ENCODE data around the gene SCGB3A2.
"Not testable (repeated sequence)": the region's sequence is repeated elsewhere in the genome, so short reads cannot be mapped to it uniquely, and the experiment has no call there.

The SCGB3A2 gene

GRCh38 chr5:147860641-147861025 lies 17.9 kb upstream of the SCGB3A2 start:
- in situ Hi-C loops (cut with MboI; ENCODE audit: low sequenced_read_pairs), result no loop called here

DNA sequence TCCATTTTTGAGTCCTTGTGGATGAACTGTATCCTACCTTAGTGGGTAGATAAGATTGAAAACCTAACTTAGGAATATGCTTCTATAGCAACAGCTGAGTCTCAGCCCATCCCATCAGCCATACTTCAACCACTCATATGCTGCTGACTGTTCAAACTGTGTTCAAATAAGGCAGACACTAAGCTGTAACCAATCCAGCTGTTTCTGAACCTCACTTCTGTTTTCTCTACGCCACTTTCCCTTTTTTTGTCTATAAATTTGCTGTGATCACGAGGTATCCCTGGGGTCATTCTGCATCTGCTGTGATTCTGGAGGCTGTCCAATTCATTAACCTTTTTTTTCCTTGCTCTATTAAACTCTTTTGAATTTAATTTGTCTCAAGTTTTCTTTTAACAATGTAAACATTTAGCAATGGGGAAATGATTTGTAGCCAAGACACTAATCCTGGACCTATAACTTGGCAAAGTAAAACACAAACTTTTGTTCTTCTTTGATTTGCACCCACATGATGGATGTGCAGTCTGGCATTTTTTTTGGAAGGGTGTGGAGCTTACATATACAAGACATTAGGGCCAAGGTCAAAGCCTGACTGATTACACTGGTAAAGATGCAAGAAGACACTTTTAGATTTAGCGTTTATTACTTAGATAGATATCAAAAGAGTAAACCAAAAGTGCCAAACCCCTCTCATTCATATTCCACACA lies 14.9 kb upstream of the SCGB3A2 start:
- in situ Hi-C loops (cut with MboI; ENCODE audit: low sequenced_read_pairs), result no loop called here

DNA sequence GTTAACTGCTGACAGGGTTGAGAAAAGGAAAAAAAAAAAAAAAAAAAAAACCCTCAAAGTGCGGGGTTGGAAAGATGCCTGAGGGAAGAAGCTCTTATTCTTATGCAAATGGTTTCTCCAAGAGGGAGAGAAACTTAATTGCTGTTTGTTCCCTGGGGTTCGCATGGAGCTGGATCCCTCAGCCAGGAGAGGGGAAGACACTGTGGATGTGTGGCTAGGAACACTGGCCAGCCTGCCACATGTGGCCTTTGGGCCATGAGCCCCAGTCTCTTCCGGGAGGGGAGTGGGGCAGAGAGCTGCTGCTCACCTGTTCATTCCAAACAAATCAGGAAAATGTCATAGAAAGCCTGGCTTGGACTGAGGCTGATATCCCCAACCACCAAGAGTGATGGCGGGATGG lies 9.4 kb upstream of the SCGB3A2 start:
- in situ Hi-C loops (cut with MboI; ENCODE audit: low sequenced_read_pairs), result no loop called here

- in situ Hi-C loops (cut with MboI; ENCODE audit: low sequenced_read_pairs), result not testable (repeated sequence)
Measured at GRCh38 chr5:147869892-147870291, 8.6 kb upstream of the SCGB3A2 start.

GRCh38 chr5:147871980-147872549 lies 6.4 kb upstream of the SCGB3A2 start:
- in situ Hi-C loops (cut with MboI; ENCODE audit: low sequenced_read_pairs), result not testable (repeated sequence)

GRCh38 chr5:147872744-147873435 lies 5.6 kb upstream of the SCGB3A2 start:
- in situ Hi-C loops (cut with MboI; ENCODE audit: low sequenced_read_pairs), result not testable (repeated sequence)

- in situ Hi-C loops (cut with MboI; ENCODE audit: low sequenced_read_pairs), result not testable (repeated sequence)
Measured at GRCh38 chr5:147874118-147874875, 4.2 kb upstream of the SCGB3A2 start.

DNA sequence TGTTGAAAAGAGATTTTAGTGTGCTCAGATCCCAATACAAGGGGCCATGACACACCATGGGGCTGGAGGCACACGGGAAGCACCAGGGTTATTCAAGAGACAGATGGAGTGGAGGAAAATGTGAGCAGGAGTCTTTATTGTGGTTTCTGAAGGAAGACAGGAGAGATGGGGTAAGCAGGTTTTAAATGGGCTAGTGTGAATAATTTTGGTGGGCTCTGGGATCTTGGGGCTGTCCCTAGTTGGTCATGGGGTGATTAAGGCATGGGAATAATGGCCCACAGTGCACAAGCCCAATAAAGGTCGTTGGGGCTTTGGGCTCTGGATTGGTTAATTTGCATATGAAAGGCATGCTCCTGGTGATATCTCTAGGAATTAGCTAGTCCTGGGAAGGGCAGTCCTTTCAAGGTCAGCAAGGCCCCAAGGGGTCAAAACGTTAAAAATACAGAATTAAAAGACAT lies 3.6 kb upstream of the SCGB3A2 start:
- in situ Hi-C loops (cut with MboI; ENCODE audit: low sequenced_read_pairs), result no loop called here

- in situ Hi-C loops (cut with MboI; ENCODE audit: low sequenced_read_pairs), result no loop called here
Measured at GRCh38 chr5:147876141-147876540, 2.4 kb upstream of the SCGB3A2 start.

DNA sequence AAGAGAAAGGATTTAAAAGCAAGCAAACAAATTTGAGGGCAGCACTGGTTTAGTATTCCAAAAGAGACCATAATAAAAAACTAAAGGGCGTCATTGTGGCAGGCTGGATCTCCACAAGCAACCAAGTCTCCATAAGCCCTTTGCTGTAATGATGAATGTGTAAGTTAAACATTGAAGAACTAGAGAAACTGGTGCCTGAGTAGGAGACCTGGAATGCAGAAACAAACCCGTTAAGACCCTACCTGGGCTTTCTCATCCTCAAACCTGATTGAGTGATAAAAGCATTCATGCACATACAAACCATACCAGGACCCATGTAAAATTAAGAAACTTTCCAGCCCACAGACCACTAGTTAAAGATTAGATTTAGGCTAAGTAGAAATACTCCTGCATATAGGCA lies 1.9 kb upstream of the SCGB3A2 start:
- in situ Hi-C loops (cut with MboI; ENCODE audit: low sequenced_read_pairs), result no loop called here

DNA sequence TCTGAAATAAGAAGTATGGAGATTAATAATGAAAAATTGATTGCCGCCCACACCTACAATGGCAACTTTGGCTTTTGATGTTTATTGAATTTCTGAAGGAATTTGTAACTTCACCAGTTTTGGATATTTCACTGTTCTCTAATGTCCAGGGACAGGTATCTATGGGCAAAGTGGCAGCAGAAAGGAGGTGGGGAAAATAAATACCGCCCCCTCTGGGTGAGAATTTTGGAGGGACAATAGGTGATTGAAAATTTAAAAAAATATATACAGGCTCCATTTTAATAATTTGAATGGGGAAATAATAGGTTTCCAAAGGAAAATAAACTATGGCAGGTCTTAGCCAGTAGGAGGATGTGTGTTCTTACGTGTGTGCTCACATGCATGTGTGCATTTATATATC lies 1.3 kb downstream of the SCGB3A2 start:
- in situ Hi-C loops (cut with MboI; ENCODE audit: low sequenced_read_pairs), result no loop called here

- in situ Hi-C loops (cut with MboI; ENCODE audit: low sequenced_read_pairs), result no loop called here
Measured at GRCh38 chr5:147880487-147880886, 2.0 kb downstream of the SCGB3A2 start.

DNA sequence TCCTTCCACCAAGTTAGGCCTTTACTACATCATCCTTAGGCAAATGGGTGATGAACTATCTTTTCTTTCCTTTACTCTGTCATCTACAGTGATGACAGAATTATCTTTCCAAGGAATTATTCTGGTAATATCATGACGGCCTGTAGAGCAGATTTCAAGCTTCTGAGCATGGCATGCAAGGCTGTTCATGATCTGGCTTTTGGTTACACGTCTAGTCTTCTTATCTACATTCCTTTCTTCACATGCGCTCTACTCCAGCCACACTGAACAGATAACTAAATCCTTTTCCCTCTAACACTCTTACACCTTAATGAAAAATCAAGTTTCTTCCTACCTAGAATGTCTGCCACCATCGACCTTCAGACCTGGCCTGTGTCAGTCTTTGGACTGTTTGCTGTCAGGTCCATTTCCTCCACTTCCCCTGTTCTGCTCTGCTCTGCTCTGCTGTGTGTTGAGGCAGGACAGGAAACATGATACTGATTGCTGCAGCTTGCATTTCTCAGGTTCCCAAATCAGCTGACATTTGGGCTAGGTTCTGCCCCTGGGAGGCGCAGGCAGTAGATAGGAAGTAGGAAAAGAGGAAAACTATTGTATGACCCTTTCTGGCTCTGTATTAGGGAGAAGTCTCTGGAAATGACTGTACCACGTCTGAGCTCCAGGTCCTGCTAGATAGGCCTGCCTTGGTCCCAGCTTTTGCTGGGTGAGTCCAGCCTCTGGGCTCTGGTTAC lies 4.2 kb downstream of the SCGB3A2 start:
- in situ Hi-C loops (cut with MboI; ENCODE audit: low sequenced_read_pairs), result no loop called here

GRCh38 chr5:147887026-147887627 lies 8.6 kb downstream of the SCGB3A2 start:
- in situ Hi-C loops (cut with MboI; ENCODE audit: low sequenced_read_pairs), result no loop called here

DNA sequence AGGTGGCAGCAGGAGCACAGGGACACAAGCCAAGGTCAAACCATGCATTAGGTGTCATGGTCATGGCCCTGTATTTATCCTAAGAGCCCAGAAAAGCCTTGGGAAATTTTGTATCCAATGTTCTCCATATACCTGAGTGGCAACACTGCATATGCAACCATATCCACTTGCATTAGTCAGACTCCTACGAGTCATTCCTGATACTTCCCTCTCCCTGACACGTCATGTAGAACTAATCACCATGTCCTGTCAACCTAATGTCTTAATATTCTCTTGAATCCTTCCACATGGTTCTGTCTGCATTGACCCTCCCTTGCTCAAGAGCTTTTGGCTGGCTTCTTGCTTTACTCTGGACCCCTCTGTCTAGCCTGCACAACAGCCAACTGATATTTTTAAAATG lies 9.4 kb downstream of the SCGB3A2 start:
- in situ Hi-C loops (cut with MboI; ENCODE audit: low sequenced_read_pairs), result no loop called here

DNA sequence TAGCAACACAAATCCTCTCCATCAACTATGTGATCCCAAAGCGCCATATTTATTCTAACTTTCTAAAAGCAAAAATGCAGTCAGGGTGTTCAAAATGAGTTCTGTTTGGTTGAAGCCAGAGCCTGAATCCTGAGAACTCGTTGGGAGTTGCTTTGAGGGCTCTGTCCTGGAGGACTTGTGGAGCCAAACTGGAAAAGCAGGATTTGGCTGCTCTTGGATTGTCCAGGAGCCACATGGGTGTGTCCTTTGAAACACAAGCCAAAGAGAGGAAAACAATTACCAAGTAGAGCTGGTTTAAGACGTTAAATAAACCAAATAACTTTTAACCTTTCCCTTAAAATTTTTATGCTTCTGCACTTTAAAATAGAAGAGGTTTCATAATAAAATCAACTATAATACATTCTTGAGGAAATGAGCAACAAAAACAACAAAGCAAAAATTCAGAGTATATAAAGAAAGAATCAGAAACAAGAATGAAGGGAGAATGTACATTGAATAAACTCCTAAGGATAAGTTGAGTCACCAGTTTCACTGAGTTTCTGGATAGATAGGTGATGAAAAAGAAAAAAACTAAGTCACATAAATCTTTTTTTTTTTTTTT lies 14.3 kb downstream of the SCGB3A2 start:
- in situ Hi-C loops (cut with MboI; ENCODE audit: low sequenced_read_pairs), result no loop called here

DNA sequence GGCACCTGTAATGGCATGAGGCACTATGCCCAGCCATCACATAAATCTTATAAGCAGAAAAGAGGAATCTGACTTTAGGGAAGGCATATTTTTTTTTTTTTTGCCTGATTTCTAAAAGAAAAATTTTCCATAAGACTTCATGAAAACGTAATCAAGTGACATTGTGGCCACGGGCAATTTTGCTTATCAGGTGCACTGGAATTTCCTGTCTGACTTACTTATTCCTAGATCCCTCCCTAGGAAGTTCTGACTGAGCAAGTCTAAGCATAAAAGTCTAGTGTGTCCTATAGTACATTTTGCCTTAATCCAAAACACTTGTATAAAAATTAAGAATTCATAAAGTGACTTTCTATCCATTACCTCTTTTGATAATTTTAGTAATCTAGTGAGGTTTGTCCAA lies 15.3 kb downstream of the SCGB3A2 start:
- in situ Hi-C loops (cut with MboI; ENCODE audit: low sequenced_read_pairs), result no loop called here

DNA sequence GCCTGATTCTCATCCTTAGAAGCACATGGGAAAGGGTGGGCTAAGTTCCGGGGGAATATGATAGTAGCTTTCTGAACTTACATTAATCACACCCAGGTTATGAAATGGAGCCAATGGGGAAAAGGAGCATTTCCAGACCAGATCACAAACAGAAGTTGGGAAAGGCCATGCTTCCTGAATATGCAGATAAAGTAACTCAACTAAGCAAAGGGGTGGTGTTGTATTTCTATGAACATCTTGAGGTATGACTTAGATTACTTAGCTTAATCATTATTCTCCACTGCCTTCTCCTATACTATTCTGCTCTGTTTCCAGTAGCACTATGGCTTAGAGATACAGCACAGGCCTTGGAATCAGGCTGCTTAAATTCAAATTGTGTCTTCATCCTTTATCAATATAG lies 17.4 kb downstream of the SCGB3A2 start:
- in situ Hi-C loops (cut with MboI; ENCODE audit: low sequenced_read_pairs), result no loop called here

DNA sequence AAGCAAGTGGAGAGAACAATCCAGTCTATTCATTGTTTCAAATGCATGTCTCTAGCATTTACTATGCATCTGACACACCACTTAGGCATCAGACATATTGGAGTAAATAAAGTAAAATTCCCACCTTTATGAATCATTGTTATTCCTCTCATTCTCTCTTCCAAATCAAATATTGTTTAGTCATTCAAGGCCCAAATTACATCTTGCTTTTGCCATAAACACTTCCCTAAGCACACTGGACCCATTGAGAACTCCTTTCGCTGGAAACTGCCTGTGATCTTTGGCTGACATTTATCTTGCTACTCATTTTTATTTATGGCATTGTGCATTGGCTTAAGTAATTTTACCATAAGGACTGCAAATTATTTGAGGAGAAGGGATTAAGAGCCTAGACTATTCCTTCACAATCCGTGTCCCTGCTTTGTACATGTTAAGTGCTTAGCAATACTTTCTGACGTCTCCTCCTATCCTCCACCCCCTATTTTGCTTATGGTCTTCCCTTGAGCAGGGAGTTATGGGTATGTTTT lies 20.4 kb downstream of the SCGB3A2 start:
- in situ Hi-C loops (cut with MboI; ENCODE audit: low sequenced_read_pairs), result no loop called here

GRCh38 chr5:147901599-147902039 lies 23.1 kb downstream of the SCGB3A2 start:
- in situ Hi-C loops (cut with MboI; ENCODE audit: low sequenced_read_pairs), result no loop called here

Measured in HL-60/S4 (cell line).